Lower leg skin (tissue), 4 donors: Measurements from ENCODE around the gene MSANTD1. TPM values are rescaled to one million over a fixed set of nuclear protein-coding genes. Genes with fewer than 3 reads are reported as not detected.

ENCODE experiments used
- DNase-seq, 2 donors: peaks; one replicate each; pipeline ENCODE4 v3.0.0-alpha.2; 2019; ENCODE audit warnings: low spot score in 2 of 2
- H3K4me3 ChIP-seq: fragments of 200-600 bp; sonication (generic); 2 replicates; pipeline ENCODE4 v1.5.1; 2017; ENCODE audit warnings: mild to moderate bottlenecking, low read depth; ENCODE audit not compliant: poor library complexity, severe bottlenecking
- POLR2A ChIP-seq, 2 donors: fragments of 450-650 bp; IDR thresholded peaks; one replicate each; pipeline ENCODE4 v1.6.1; 2016 to 2017; ENCODE audit warnings: antibody characterized with exemption in 2 of 2, mild to moderate bottlenecking in 1 of 2, moderate library complexity in 1 of 2
- WGBS, 2 donors: methylation state at CpG; one replicate each; pipeline ENCODE4 v1.1.5; 2018; 5-methylcytosine and 5-hydroxymethylcytosine counted together
- intact Hi-C: fragments of 100-400 bp; cut with DNase I; formaldehyde crosslinking; loops from one replicate; pipeline ENCODE4 v1.15.0; 2023; ENCODE audit warnings: low total_unique reads
- total RNA-seq, 4 donors: library from RNA; depleted of rRNA; stranded (reverse); fragments of >200 nt; gene quantifications; one replicate each; pipeline ENCODE4 v1.1.0, GENCODE V29; 2016
- TF ChIP-seq, protein P1 (sequence below), 3 donors: fragments of 450-650 bp; IDR thresholded peaks; one replicate each; pipeline ENCODE4 v1.5.1; 2016; ENCODE audit warnings: antibody characterized with exemption in 3 of 3, mild to moderate bottlenecking in 3 of 3, moderate library complexity in 2 of 3

Gene MSANTD1
- total RNA-seq, 4 donors from 2014 or later = 0.19 to 0.76 (median 0.35) TPM

DNA sequence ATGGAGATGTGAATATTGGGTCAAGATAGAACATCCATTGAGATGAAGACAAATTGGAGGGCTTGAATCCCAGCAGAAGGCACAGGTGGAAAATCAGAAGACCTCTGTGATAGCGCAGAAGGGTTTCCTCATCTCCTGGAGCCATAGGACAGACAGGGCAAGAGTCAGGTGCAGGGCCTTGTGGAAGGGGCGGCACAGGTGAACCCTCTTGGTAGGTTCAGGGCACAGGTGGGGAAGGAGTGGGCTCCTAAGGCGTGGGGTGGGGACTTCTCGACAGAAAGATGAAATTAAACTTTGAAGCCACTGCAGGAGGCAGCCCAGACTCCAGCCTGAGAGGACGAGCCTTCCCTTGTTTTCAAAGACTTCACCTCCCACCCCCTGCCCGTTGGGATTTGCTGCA, 34.5 kb downstream of the MSANTD1 start:
- intact Hi-C loops = no loop called here
- DNase-seq = no peak
- WGBS, 2 donors = 83 to 85% methylated on average over 6 of the region's 6 CpGs
- TF ChIP-seq, protein P1, sequence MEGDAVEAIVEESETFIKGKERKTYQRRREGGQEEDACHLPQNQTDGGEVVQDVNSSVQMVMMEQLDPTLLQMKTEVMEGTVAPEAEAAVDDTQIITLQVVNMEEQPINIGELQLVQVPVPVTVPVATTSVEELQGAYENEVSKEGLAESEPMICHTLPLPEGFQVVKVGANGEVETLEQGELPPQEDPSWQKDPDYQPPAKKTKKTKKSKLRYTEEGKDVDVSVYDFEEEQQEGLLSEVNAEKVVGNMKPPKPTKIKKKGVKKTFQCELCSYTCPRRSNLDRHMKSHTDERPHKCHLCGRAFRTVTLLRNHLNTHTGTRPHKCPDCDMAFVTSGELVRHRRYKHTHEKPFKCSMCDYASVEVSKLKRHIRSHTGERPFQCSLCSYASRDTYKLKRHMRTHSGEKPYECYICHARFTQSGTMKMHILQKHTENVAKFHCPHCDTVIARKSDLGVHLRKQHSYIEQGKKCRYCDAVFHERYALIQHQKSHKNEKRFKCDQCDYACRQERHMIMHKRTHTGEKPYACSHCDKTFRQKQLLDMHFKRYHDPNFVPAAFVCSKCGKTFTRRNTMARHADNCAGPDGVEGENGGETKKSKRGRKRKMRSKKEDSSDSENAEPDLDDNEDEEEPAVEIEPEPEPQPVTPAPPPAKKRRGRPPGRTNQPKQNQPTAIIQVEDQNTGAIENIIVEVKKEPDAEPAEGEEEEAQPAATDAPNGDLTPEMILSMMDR (IDR thresholded peaks at IDR 0.05) = no peak
- TF ChIP-seq POLR2A (IDR thresholded peaks at IDR 0.05) = no peak
- H3K4me3 ChIP-seq = no peak overlapping the region

DNA sequence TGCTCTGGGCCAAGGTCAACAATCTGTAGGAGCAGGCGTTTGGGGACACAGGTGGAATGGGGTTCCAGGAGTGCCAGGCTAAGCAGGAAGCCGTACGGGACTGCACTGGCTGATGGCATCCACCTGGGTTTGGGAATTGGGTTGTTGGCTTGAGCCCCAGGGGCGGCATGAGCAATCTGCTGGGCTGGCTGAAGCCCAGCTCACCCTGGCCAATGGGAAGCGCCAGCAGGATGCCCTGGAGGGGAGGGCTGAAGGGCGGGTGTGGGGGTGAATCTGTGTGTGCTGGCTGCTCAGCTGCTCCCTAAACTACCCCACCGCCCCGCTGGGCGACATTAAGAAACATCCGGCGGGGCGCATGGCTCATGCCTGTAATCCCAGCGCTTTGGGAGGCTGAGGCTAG, 35.0 kb downstream of the MSANTD1 start:
- TF ChIP-seq, protein P1 (IDR thresholded peaks at IDR 0.05) = no peak
- TF ChIP-seq POLR2A (IDR thresholded peaks at IDR 0.05) = no peak
- DNase-seq = peak in 1 of 2 donors; percentile 77
- H3K4me3 ChIP-seq = no peak overlapping the region
- intact Hi-C loops = no loop called here
- 34 to 53% methylated on average over 11 to 13 of the region's 13 CpGs for WGBS, 2 donors

DNA sequence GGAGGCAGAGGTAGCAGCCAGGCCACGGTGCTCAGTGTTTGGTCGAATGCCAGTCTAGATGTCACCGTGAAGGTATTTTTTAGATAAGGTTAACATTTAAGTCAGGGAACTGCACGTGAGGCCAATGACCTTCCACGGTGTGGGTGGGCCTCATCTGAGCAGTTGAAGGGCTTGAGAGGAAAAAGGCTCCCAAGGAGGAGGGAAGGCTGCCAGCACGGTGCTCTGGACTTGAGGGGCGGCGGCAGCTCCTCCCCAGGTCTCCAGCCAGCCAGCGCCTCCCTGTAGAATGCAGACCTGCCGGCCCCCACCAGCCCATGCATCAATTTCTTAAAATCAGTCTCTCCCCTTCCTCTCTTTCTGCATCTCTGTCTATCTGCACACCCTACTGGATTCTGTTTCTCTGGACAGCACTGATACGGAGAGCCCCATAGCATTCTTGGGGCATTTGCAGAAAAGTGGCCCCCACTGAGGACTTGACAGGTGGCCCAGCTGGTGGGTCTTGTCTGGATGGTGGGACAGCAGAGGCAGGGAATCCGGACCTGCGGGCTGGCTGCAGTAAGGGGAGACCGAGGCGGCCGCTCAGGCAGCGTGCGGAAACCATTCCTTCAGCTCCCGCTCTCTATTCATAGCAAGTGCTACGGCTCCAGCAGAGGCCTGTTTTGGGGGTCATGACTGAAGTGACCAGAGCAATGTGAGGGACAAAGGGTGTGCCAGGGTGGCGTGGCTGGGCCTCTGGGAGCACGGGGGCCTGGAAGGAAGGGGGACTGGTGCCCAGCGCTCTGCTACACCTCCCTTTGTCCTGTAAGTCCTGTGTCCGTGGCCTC, 36.0 kb downstream of the MSANTD1 start:
- TF ChIP-seq, protein P1 (IDR thresholded peaks at IDR 0.05) = no peak
- no peak for TF ChIP-seq POLR2A (IDR thresholded peaks at IDR 0.05)
- DNase-seq = peak in 1 of 2 donors; percentile 83
- H3K4me3 ChIP-seq = no peak overlapping the region
- intact Hi-C loops = no loop called here
- 88 to 90% methylated on average over 23 to 24 of the region's 24 CpGs for WGBS, 2 donors

DNA sequence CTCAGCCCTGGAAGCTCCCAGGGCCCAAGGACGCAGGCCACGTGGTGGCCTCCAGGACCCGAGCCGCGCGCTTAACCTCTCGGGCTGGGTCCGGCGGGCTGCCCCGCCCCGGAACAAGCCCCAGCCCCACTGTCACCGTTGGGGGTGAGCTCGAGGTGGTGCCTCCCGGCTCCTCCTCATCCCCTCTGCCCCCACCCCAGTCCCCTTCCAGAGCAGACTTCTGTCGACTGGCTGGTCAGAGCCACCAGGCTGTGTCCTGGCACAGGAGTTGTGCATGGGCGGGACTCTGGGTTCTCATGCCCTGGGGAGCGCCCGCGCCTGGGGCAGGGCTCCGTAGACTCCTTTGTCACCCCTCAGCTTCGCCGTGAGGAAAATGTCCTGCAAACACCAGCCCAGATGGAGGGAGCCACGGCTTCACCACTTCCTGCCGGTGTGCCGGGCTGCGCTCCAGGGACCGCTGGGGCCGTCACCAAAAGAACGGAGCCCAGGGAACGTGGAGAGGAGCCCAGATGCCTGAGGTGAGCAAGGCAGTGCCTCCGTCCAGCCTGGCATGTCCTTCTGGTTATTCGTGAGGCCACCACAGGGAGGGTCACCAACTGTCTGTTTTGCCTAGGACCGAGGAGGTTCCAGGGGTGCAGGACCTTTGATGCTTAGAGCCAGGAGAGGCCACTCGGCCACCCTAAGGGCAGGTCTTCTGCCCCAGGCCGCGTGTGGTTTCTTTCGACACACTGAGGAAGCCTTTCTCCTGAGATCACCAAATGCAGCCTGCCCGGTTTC, 36.8 kb downstream of the MSANTD1 start:
- TF ChIP-seq POLR2A (IDR thresholded peaks at IDR 0.05) = no peak
- TF ChIP-seq, protein P1 (IDR thresholded peaks at IDR 0.05) = no peak
- DNase-seq = peak in 1 of 2 donors; percentile 88
- no peak overlapping the region for H3K4me3 ChIP-seq
- intact Hi-C loops = no loop called here
- WGBS, 2 donors = 50% methylated on average over 23 to 32 of the region's 38 CpGs

DNA sequence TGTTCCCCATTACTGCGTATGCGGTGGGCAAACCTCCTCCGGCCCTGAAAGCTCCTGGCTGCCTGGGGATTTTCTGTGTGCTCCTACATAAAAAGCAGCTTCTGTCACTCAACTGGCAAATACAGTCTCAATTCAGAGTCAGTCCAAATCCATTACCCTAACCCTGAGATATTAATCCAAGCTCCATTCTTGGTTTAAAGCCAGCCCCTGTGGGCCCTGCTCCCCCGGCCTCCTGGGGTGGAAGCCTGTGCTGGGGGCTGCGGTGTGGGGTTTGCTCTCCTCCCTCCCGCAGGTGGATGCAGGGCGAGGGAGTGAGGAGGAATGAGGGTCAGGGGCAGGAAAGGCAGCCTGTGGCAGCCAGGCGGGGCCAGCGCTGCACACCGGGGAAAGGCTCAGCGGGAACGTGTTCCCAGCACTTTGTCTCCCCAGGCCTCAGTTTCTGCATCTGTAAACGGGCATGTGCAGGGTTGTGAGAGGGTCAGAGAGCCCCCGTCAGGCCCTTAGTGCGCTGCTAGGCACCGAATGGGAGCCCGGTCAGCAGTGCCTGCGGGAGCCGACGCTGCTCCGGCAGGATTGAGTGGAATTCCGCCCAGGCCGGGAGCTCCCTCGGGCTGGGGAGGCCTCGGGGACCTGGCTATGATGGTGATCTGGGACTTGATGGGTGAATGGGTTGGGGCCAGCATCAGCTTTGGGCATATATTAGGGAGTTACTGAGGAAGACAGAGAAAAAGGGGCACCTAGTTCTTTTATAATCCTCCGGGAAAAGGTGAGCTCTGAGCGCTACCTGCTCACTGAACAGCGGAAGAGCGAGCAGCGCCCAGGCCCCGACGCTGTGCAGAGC, 37.6 kb downstream of the MSANTD1 start:
- WGBS, 2 donors = 54 to 56% methylated on average over 24 to 31 of the region's 32 CpGs
- H3K4me3 ChIP-seq = no peak overlapping the region
- intact Hi-C loops = no loop called here
- peak in 1 of 2 donors; percentile 66 for DNase-seq
- TF ChIP-seq, protein P1 (IDR thresholded peaks at IDR 0.05) = no peak
- no peak for TF ChIP-seq POLR2A (IDR thresholded peaks at IDR 0.05)
